Measurements from ENCODE around the gene HOXB7. TPM values are rescaled to one million over a fixed set of nuclear protein-coding genes. Genes with fewer than 3 reads are reported as not detected.

HOXB7 gene
- total RNA-seq, 2 donors from 2014 or later, result 0.82 TPM; not detected in 1

- H3K4me1 Mint-ChIP-seq, result peaks cover 42% of the 10 kb centered on the region
- peaks cover 9% of the 10 kb centered on the region for H3K36me3 Mint-ChIP-seq (ENCODE audit: low read depth)
- peak overlapping the region; percentile 89 for H3K4me3 Mint-ChIP-seq
- H3K27me3 Mint-ChIP-seq, result peaks cover 93% of the 10 kb centered on the region
- DNase-seq, result no peak
- H3K9me3 ChIP-seq (ENCODE audit: control insufficient read depth, low read length, poor library complexity, severe bottlenecking), result no peaks in the 10 kb centered on the region
- ATAC-seq, result no peak
- peak overlapping the region; percentile 71 for H3K27ac Mint-ChIP-seq
Observed at GRCh38 chr17:48596735-48597527, 13.9 kb downstream of the HOXB7 start.

- DNase-seq, result no peak
- peaks cover 42% of the 10 kb centered on the region for H3K4me1 Mint-ChIP-seq
Observed at GRCh38 chr17:48596000-48596734, 14.7 kb downstream of the HOXB7 start.

GRCh38 chr17:48595278-48595999 lies 15.4 kb downstream of the HOXB7 start:
- Mint-ChIP-seq H3K27me3 (peaks cover 93% of the 10 kb centered on the region), H3K36me3 (ENCODE audit: low read depth) (peaks cover 8% of the 10 kb centered on the region), H3K4me3 (peak overlapping the region; percentile 70), H3K27ac (no peak overlapping the region), H3K4me1 (peaks cover 42% of the 10 kb centered on the region)
- no peaks in the 10 kb centered on the region for H3K9me3 ChIP-seq (ENCODE audit: control insufficient read depth, low read length, poor library complexity, severe bottlenecking)
- DNase-seq (no peak), ATAC-seq (no peak)

More at GRCh38 chr17:48596000-48596734, 14.7 kb downstream of the HOXB7 start:
- peak; percentile 42 for ATAC-seq
- Mint-ChIP-seq H3K4me3 (peak overlapping the region; percentile 89), H3K27ac (peak overlapping the region; percentile 71), H3K27me3 (peaks cover 93% of the 10 kb centered on the region), H3K36me3 (ENCODE audit: low read depth) (peaks cover 9% of the 10 kb centered on the region)
- H3K9me3 ChIP-seq (ENCODE audit: control insufficient read depth, low read length, poor library complexity, severe bottlenecking), result no peaks in the 10 kb centered on the region

GRCh38 chr17:48594538-48595277 lies 16.1 kb downstream of the HOXB7 start:
- ATAC-seq, result no peak
- H3K27ac Mint-ChIP-seq, result no peak overlapping the region
- peaks cover 42% of the 10 kb centered on the region for H3K4me1 Mint-ChIP-seq
- H3K9me3 ChIP-seq (ENCODE audit: control insufficient read depth, low read length, poor library complexity, severe bottlenecking), result no peaks in the 10 kb centered on the region
- H3K27me3 Mint-ChIP-seq, result peaks cover 93% of the 10 kb centered on the region
- H3K4me3 Mint-ChIP-seq, result no peak overlapping the region
- no peak for DNase-seq
- peaks cover 6% of the 10 kb centered on the region for H3K36me3 Mint-ChIP-seq (ENCODE audit: low read depth)

- peak overlapping the region; percentile 88 for H3K4me3 Mint-ChIP-seq
- H3K9me3 ChIP-seq (ENCODE audit: control insufficient read depth, low read length, poor library complexity, severe bottlenecking), result no peaks in the 10 kb centered on the region
- ATAC-seq (peak; percentile 77), DNase-seq (peak; percentile 74 to 85 (median 78))
- H3K4me1 Mint-ChIP-seq, result peaks cover 42% of the 10 kb centered on the region
- no peak overlapping the region for H3K27ac Mint-ChIP-seq
- peaks cover 93% of the 10 kb centered on the region for H3K27me3 Mint-ChIP-seq
- H3K36me3 Mint-ChIP-seq (ENCODE audit: low read depth), result peaks cover 6% of the 10 kb centered on the region
Observed at GRCh38 chr17:48593840-48594537, 16.8 kb downstream of the HOXB7 start.

GRCh38 chr17:48593126-48593829 lies 17.5 kb downstream of the HOXB7 start, which contains the start of gene HOXB5:
Gene HOXB5, minus strand, starts transcription at chr17:48593779. Its CDS starts 97 bp downstream, at chr17:48593682.
- DNase-seq, result no peak

GRCh38 chr17:48592577-48592976 lies 18.2 kb downstream of the HOXB7 start:
- H3K36me3 Mint-ChIP-seq (ENCODE audit: low read depth), result peaks cover 5% of the 10 kb centered on the region
- DNase-seq, result no peak
- peak; percentile 28 for ATAC-seq
- peak overlapping the region; percentile 88 for H3K4me3 Mint-ChIP-seq
- H3K27ac Mint-ChIP-seq, result peak overlapping the region; percentile 49
- H3K27me3 Mint-ChIP-seq, result peaks cover 93% of the 10 kb centered on the region
- H3K4me1 Mint-ChIP-seq, result peaks cover 36% of the 10 kb centered on the region
- no peaks in the 10 kb centered on the region for H3K9me3 ChIP-seq (ENCODE audit: control insufficient read depth, low read length, poor library complexity, severe bottlenecking)

More at GRCh38 chr17:48593126-48593829, 17.5 kb downstream of the HOXB7 start, which contains the start of gene HOXB5:
- peak; percentile 32 for ATAC-seq
- peaks cover 93% of the 10 kb centered on the region for H3K27me3 Mint-ChIP-seq
- peaks cover 6% of the 10 kb centered on the region for H3K36me3 Mint-ChIP-seq (ENCODE audit: low read depth)
- peaks cover 40% of the 10 kb centered on the region for H3K4me1 Mint-ChIP-seq
- H3K9me3 ChIP-seq (ENCODE audit: control insufficient read depth, low read length, poor library complexity, severe bottlenecking), result no peaks in the 10 kb centered on the region
- peak within 1 kb of the TSS; percentile 49 for H3K27ac Mint-ChIP-seq
- H3K4me3 Mint-ChIP-seq, result peak within 1 kb of the TSS; percentile 88

GRCh38 chr17:48592057-48592514 lies 18.7 kb downstream of the HOXB7 start:
- ATAC-seq, result no peak
- H3K27me3 Mint-ChIP-seq, result peaks cover 93% of the 10 kb centered on the region
- peak overlapping the region; percentile 12 for H3K4me3 Mint-ChIP-seq
- H3K36me3 Mint-ChIP-seq (ENCODE audit: low read depth), result peaks cover 4% of the 10 kb centered on the region
- no peak overlapping the region for H3K27ac Mint-ChIP-seq
- H3K9me3 ChIP-seq (ENCODE audit: control insufficient read depth, low read length, poor library complexity, severe bottlenecking), result no peaks in the 10 kb centered on the region
- no peak for DNase-seq
- H3K4me1 Mint-ChIP-seq, result peaks cover 33% of the 10 kb centered on the region

- H3K27ac Mint-ChIP-seq, result no peak overlapping the region
Observed at GRCh38 chr17:48591255-48592056, 19.4 kb downstream of the HOXB7 start.

GRCh38 chr17:48590607-48591161 lies 20.1 kb downstream of the HOXB7 start:
- Mint-ChIP-seq H3K4me1 (peaks cover 28% of the 10 kb centered on the region), H3K36me3 (ENCODE audit: low read depth) (peaks cover 2% of the 10 kb centered on the region), H3K4me3 (no peak overlapping the region), H3K27me3 (peaks cover 93% of the 10 kb centered on the region), H3K27ac (peak overlapping the region; percentile 11)
- ATAC-seq, result no peak
- no peak for DNase-seq
- no peaks in the 10 kb centered on the region for H3K9me3 ChIP-seq (ENCODE audit: control insufficient read depth, low read length, poor library complexity, severe bottlenecking)

More at GRCh38 chr17:48591255-48592056, 19.4 kb downstream of the HOXB7 start:
- Mint-ChIP-seq H3K27me3 (peaks cover 93% of the 10 kb centered on the region), H3K4me3 (peak overlapping the region; percentile 12), H3K4me1 (peaks cover 27% of the 10 kb centered on the region), H3K36me3 (ENCODE audit: low read depth) (peaks cover 3% of the 10 kb centered on the region)
- ATAC-seq, result no peak
- DNase-seq, result no peak
- no peaks in the 10 kb centered on the region for H3K9me3 ChIP-seq (ENCODE audit: control insufficient read depth, low read length, poor library complexity, severe bottlenecking)
